Effector memory CD4-positive, alpha-beta T cell (primary cell): ENCODE measurements around the gene DHRS2.

Experiments used
- DNase-seq, 3 donors: peaks; one replicate each; pipeline ENCODE4 v3.0.0-alpha.2; 2020
- H3K27ac ChIP-seq: 2 replicates; pipeline ENCODE4 v1.7.0; 2013; ENCODE audit warnings: mild to moderate bottlenecking, low read length, moderate library complexity; ENCODE audit not compliant: insufficient read depth, poor library complexity, severe bottlenecking
- H3K27me3 ChIP-seq: replicated peaks from 2 replicates; pipeline ENCODE4 v1.7.0; 2013; ENCODE audit warnings: mild to moderate bottlenecking, low read length; ENCODE audit not compliant: insufficient read depth, control insufficient read depth, poor library complexity, severe bottlenecking
- H3K36me3 ChIP-seq: 2 replicates; pipeline ENCODE4 v1.7.0; 2013; ENCODE audit warnings: mild to moderate bottlenecking, low read length, moderate library complexity; ENCODE audit not compliant: control insufficient read depth, insufficient read depth
- H3K4me1 ChIP-seq: 2 replicates; pipeline ENCODE4 v1.7.0; 2013; ENCODE audit warnings: low read length, mild to moderate bottlenecking; ENCODE audit not compliant: control insufficient read depth, insufficient read depth, poor library complexity, severe bottlenecking
- H3K4me3 ChIP-seq: 2 replicates; pipeline ENCODE4 v1.7.0; 2013; ENCODE audit warnings: low read length, low read depth, mild to moderate bottlenecking; ENCODE audit not compliant: insufficient read depth, poor library complexity, severe bottlenecking
- H3K9me3 ChIP-seq: 2 replicates; pipeline ENCODE4 v1.7.0; 2013; ENCODE audit warnings: mild to moderate bottlenecking, low read length, moderate library complexity; ENCODE audit not compliant: control insufficient read depth

Gene DHRS2

GRCh38 chr14:23663127-23663526 is 27.0 kb downstream of the DHRS2 start:
- H3K4me1 ChIP-seq: no peaks in the 10 kb centered on the region
- no peak for DNase-seq
- H3K27ac ChIP-seq: no peak overlapping the region
- no peak overlapping the region for H3K4me3 ChIP-seq
- H3K27me3 ChIP-seq: no peaks in the 10 kb centered on the region
- H3K9me3 ChIP-seq: no peaks in the 10 kb centered on the region
- H3K36me3 ChIP-seq: no peaks in the 10 kb centered on the region

GRCh38 chr14:23663711-23664110 is 27.5 kb downstream of the DHRS2 start:
- Histone ChIP-seq H3K9me3 (no peaks in the 10 kb centered on the region), H3K36me3 (no peaks in the 10 kb centered on the region), H3K4me3 (no peak overlapping the region), H3K27ac (no peak overlapping the region), H3K27me3 (no peaks in the 10 kb centered on the region), H3K4me1 (no peaks in the 10 kb centered on the region)
- DNase-seq: no peak

GRCh38 chr14:23664207-23664885 is 28.2 kb downstream of the DHRS2 start:
- Histone ChIP-seq H3K27ac (no peak overlapping the region), H3K4me3 (no peak overlapping the region), H3K27me3 (no peaks in the 10 kb centered on the region), H3K36me3 (no peaks in the 10 kb centered on the region), H3K9me3 (no peaks in the 10 kb centered on the region), H3K4me1 (no peaks in the 10 kb centered on the region)
- DNase-seq: no peak

GRCh38 chr14:23665302-23666016 is 29.3 kb downstream of the DHRS2 start:
- Histone ChIP-seq H3K27ac (no peak overlapping the region), H3K36me3 (no peaks in the 10 kb centered on the region), H3K9me3 (no peaks in the 10 kb centered on the region), H3K4me3 (no peak overlapping the region), H3K27me3 (no peaks in the 10 kb centered on the region), H3K4me1 (no peaks in the 10 kb centered on the region)
- DNase-seq: no peak

- no peaks in the 10 kb centered on the region for H3K4me1 ChIP-seq
- no peak overlapping the region for H3K4me3 ChIP-seq
- H3K27me3 ChIP-seq: no peaks in the 10 kb centered on the region
- no peaks in the 10 kb centered on the region for H3K9me3 ChIP-seq
- H3K36me3 ChIP-seq: no peaks in the 10 kb centered on the region
- no peak overlapping the region for H3K27ac ChIP-seq
- DNase-seq: no peak
Measured at GRCh38 chr14:23667134-23667533, 31.0 kb downstream of the DHRS2 start.

GRCh38 chr14:23669441-23669840 is 33.3 kb downstream of the DHRS2 start:
- Histone ChIP-seq H3K27ac (no peak overlapping the region), H3K36me3 (no peaks in the 10 kb centered on the region), H3K4me3 (no peak overlapping the region), H3K9me3 (no peaks in the 10 kb centered on the region), H3K27me3 (no peaks in the 10 kb centered on the region), H3K4me1 (no peaks in the 10 kb centered on the region)
- DNase-seq: no peak

GRCh38 chr14:23670481-23670880 is 34.3 kb downstream of the DHRS2 start:
- no peaks in the 10 kb centered on the region for H3K27me3 ChIP-seq
- no peak overlapping the region for H3K27ac ChIP-seq
- H3K9me3 ChIP-seq: no peaks in the 10 kb centered on the region
- H3K36me3 ChIP-seq: no peaks in the 10 kb centered on the region
- no peak for DNase-seq
- no peaks in the 10 kb centered on the region for H3K4me1 ChIP-seq
- H3K4me3 ChIP-seq: no peak overlapping the region

GRCh38 chr14:23672200-23672599 is 36.0 kb downstream of the DHRS2 start:
- Histone ChIP-seq H3K4me1 (no peaks in the 10 kb centered on the region), H3K27ac (no peak overlapping the region)

GRCh38 chr14:23675337-23675736 is 39.2 kb downstream of the DHRS2 start:
- H3K4me1 ChIP-seq: no peaks in the 10 kb centered on the region
- no peaks in the 10 kb centered on the region for H3K36me3 ChIP-seq
- DNase-seq: no peak
- H3K9me3 ChIP-seq: no peaks in the 10 kb centered on the region
- H3K27me3 ChIP-seq: no peaks in the 10 kb centered on the region
- H3K4me3 ChIP-seq: no peak overlapping the region
- H3K27ac ChIP-seq: no peak overlapping the region

More at GRCh38 chr14:23672200-23672599, 36.0 kb downstream of the DHRS2 start:
- Histone ChIP-seq H3K4me3 (no peak overlapping the region), H3K36me3 (no peaks in the 10 kb centered on the region), H3K9me3 (no peaks in the 10 kb centered on the region), H3K27me3 (no peaks in the 10 kb centered on the region)
- no peak for DNase-seq

- H3K36me3 ChIP-seq: no peaks in the 10 kb centered on the region
- DNase-seq: no peak
- no peaks in the 10 kb centered on the region for H3K9me3 ChIP-seq
- H3K4me3 ChIP-seq: no peak overlapping the region
- H3K4me1 ChIP-seq: no peaks in the 10 kb centered on the region
- no peaks in the 10 kb centered on the region for H3K27me3 ChIP-seq
- no peak overlapping the region for H3K27ac ChIP-seq
Measured at GRCh38 chr14:23675906-23676305, 39.7 kb downstream of the DHRS2 start.
